ENCODE measurements around the gene ANKRD11.
"Not testable (repeated sequence)": the region's sequence is repeated elsewhere in the genome, so short reads cannot be mapped to it uniquely, and the experiment has no call there.

ANKRD11 gene

DNA sequence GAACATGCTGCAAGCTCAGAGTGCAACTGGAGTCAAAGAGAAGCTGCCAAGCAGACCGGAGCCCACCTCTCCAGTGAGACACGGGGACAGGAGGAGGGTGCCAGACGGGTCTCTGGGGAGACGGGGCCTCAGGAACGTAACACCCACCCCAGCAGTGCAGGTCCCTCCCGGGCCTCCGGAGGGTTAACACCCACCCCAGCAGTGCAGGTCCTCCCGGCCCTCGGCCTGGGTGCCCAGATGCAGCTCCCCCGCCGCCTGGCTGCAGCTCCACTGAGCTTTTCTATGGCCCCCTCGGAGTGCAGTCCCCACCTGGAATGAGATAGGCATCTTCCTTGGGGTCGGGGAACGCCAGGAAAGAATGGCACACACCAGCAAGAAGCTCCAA is 182.9 kb downstream of the ANKRD11 start:
- DNase-seq, result no peak

DNA sequence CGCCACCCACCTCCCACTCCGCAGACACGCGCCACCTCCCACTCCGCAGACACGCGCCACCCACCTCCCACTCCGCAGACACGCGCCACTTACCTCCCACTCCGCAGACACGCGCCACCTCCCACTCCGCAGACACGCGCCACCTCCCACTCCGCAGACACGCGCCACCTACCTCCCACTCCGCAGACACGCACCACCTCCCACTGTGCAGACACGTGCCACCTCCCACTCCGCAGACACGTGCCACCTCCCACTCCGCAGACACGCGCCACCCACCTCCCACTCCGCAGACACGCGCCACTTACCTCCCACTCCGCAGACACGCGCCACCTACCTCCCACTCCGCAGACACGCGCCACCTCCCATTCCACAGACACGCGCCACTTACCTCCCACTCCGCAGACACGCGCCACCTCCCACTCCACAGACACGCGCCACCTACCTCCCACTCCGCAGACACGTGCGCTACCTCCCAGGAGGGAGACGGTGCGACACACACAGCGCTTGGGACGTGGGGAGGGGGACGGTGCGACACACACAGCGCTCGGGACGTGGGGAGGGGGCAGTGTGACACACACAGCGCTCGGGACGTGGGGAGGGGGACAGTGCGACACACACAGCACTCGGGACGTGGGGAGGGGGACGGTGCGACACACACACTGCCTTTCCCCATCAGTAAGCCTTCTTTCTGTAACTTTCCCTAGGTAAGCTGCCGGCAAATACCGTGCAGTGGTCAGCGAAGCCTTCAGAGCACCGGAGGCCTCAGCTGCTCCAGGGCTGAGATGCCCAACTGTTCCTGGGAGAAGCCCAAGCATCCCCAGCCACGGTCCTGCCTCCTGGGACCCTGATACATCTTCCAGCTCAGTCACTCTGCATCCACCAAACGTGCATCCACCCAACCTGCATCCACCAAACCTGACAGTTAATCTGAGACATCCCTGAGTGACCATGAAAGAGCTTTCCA is 183.6 kb downstream of the ANKRD11 start:
- DNase-seq, result not testable (repeated sequence)

DNA sequence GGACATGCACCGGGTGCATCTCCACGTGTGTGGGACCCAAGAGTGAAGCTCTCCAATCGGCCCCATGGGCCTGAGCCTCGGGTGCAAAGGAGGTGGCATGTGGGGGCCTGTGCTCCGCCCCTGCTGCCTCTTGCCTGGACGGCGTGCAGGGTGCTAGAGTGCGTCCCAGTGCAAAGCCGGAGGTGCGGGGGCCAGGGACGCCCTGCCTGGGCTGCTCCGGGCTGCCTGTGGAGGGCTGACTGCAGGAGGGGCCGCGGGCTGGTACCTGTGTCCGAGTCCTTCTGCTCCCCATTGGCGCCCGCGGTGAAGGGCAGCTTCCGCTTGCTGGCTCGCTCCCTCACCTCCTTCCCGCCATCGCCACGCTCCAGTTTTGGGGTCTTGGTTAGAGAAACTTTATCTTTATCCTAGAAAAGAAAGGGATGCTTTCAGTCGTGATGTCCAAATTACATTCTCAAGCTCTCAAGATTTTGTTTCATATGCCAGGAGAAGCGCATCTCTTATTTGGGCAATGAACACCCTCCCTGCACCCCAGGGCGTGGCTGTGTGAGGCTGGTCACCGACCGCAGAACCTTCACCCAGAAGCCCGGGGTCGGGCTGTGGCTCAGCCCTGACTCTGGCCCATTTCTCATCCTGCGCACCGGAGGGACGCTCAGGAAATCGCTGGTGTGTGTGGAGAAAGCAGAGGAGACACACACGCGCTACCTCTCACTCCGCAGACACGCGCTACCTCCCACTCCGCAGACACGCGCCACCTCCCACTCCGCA is 185.2 kb downstream of the ANKRD11 start:
- no peak for DNase-seq

DNA sequence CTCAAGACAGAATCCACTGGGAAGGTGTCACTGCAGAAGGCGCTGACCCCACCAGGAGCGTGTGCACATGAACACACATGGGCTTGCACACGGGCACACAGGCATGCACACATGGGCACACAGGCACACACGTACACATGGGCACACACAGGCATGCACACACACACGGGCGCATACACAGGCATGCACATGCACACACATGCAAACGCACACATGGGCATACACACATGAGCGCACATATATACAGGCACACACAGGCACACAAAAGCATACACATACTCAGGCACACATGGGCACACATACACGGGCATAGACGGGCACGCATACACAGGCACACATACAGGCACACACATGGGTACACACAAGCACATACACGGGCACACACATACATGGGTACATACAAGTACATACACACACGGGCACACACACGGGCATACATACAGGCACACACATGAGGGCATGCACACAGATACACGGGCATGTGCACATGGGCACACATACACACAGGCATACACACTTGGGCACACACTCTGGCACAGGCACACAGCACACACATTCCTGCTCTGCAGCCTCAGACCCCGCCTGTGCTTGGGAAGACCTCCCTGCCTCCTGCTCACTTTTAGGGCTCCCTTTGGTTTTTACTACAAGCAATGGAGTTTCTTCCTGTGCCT is 186.0 kb downstream of the ANKRD11 start:
- no peak for DNase-seq

DNA sequence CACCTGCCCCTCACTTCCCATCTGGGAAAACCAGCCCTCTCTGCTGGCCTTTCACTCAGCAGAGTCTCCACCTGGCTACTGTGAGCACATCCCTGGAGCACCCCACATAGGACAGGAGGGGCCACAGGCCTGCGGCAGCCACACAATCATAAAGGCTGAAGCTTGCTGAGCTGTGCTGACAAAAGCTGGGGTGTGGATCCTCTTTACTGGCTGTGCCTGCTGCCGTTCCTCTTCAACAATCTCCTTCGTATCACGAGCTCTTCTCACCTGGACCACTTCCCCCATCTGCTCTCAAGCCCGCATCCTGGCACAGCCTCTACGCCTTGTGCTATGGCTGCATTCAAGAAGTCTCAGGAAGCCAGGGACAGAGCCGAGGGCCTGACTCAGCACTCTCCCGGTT is 186.7 kb downstream of the ANKRD11 start:
- no peak for DNase-seq

DNA sequence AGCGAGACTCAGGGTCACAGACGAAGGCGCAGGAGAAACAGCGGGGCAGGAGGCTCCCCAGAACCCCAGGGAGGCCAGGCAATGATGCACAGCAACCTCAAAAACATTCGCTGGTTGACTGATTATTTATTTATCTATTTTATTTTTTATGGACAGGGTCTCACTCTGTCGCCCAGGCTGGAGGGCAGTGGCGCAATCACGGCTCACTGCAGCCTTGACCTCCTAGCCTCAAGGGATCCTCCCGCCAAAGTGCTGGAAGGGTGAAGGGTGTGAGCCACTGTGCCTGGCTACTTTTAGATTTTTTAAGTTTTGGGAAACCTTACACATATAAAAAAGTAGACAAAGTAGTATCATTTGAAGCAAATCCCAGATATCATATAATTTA is 189.4 kb downstream of the ANKRD11 start:
- DNase-seq, result no peak

DNA sequence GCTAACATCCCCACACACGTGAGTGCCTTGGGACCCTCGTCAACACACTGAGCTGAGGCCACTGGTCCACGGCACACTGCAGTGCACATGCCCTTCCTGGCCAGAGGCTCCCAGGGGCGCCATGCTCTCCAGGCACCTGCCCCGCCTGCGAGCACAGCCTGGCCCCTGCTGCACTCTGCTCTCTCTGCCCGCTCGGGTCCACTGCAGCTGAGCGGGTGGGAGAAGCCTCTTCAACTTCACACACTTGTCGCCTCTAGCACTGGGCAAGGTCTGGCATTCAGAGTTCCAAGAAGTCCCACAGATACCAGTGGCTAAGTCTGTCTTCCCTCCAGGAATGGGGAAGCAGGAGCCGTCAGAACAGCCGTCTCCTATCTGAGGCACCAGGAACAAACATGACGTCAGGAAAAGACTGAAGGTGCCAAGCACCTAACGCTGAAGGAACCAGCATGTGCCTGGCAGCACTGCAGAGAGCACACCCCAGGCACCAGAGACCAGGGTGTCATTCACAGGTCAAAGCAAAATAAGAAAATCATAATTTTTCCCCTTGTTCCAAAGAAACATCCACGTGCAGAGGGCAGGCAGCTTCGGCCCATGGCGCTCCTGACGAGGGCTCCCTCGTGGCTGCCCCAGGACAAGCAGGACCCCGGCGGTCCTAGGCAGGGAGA is 189.9 kb downstream of the ANKRD11 start:
- DNase-seq, result no peak

DNA sequence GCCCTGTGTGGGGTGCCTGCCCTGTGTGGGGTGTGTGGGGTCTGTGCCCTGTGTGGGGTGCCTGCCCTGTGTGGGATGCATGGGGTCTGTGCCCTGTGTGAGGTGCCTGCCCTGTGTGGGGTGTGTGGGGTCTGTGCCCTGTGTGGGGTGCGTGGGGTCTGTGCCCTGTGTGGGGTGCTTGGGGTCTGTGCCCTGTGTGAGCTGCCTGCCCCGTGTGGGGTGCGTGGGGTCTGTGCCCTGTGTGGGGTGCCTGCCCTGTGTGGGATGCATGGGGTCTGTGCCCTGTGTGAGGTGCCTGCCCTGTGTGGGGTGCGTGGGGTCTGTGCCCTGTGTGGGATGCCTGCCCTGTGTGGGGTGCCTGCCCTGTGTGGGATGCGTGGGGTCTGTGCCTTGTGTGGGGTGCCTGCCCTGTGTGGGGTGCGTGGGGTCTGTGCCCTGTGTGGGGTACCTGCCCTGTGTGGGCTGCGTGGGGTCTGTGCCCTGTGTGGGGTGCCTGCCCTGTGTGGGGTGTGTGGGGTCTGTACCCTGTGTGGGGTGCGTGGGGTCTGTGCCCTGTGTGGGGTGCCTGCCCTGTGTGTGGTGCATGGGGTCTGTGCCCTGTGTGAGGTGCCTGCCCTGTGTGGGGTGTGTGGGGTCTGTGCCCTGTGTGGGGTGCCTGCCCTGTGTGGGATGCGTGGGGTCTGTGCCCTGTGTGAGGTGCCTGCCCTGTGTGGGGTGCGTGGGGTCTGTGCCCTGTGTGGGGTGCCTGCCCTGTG is 190.8 kb downstream of the ANKRD11 start:
- DNase-seq, result not testable (repeated sequence)

DNA sequence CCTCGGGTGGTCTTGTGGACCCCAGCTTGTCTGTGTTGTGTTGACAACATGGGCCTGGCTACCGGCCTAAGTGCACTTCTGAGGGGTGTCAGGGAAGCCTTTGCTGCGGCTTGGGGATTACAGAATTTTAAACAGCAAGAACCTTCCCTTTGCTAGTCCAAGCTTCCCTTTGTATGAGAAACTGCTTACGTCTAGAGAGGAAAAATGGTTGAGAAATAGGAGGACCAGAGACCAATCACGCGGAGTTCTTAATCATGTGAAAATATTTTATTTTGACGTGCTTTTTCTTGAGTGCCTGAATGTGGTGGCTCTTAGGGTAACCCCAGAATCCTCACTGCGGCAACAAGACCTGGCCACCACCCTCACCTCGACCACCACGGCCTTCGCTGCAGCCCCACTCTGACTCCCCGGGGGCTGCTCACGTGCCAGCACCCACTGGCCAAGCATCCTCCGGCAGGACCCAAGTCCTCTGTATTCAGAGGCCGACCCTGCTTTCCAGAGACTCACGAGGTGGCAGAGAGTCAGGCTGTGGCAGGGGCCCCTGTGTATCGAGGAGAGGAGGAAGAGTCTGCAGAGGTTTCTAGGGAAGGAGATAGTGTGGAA is 191.6 kb downstream of the ANKRD11 start:
- DNase-seq, result no peak

DNA sequence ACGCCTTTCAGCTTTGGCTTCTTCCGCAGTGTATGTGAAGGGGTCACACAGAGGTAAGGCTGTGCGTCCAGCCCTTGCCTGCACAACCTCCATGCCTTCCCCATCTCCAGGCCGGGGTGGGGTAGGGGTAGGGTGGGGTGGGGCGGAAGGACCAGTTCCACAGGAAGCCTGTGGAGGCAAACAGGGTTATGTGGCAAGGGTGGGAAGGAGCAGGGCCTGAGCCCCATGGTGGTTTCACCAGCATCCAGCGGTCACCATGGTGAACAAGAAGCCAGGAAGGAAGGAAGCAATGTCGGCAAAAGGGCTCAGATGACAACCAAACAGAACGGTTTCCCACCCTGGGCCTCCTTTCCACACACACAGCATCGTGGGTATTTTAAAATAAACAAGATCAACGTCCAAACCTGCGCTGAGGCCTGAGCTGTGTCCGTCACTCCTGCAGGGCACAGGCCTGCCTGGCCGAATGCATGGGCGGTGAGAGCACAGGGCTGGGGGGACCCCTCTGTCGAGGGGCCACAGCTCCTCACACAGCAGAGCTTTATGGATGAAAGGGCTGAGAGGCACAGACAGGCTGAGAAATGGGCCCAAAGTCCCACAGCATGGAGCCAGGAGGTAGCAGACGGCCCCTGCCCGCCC is 192.3 kb downstream of the ANKRD11 start:
- DNase-seq, result no peak

DNA sequence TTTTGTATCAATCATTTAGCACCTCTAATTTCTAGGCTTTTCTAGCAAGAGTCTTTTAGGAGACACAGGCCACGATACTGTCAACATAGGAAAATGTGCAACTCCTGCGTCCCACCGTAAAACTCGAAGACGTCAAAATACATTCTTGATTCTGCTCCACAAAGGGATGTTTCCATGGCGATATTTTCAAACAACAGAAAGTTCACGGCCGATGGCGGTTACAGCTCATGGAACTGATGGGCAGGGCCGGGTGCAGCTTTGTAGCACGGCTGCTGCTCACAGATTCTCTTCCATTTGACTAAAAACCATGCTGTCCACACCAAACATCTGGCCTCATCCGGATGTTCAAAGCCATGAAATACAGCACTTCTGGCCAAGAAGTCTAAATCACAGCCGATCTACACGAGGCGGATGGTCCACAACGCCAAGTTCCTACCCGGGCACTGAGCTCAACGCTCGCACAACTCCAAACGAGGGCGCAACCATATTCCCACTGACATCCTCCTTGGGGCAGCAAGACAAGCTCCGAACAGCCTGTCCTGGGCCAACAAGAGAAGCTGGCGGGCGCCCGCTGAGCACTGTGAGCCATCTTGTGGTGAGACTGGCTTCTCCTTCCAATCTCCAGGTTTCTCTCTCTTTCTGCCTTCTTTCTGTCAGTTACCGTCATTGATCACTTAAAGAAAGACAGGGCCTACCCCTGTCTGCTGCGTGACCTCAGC is 193.0 kb downstream of the ANKRD11 start:
- no peak for DNase-seq

DNA sequence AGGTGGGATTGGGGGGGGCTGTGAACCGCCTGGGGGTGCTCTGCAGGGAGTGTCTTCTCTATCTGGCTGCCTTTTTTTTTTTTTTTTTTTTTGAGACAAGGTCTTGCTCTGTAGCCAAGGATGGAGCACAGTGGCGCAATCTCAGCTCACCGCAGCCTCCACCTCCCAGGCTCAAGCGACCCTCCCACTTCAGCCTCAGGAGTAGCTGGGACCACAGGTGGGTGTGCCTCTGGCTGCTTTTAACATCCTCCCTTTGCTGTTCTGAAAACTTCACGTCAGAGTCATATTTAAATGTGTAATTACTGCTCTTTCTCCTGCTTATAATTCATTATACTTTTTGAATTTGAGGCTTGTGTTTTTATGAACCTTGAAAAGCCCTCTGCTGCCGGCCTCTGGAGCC is 194.4 kb downstream of the ANKRD11 start:
- DNase-seq, result no peak

DNA sequence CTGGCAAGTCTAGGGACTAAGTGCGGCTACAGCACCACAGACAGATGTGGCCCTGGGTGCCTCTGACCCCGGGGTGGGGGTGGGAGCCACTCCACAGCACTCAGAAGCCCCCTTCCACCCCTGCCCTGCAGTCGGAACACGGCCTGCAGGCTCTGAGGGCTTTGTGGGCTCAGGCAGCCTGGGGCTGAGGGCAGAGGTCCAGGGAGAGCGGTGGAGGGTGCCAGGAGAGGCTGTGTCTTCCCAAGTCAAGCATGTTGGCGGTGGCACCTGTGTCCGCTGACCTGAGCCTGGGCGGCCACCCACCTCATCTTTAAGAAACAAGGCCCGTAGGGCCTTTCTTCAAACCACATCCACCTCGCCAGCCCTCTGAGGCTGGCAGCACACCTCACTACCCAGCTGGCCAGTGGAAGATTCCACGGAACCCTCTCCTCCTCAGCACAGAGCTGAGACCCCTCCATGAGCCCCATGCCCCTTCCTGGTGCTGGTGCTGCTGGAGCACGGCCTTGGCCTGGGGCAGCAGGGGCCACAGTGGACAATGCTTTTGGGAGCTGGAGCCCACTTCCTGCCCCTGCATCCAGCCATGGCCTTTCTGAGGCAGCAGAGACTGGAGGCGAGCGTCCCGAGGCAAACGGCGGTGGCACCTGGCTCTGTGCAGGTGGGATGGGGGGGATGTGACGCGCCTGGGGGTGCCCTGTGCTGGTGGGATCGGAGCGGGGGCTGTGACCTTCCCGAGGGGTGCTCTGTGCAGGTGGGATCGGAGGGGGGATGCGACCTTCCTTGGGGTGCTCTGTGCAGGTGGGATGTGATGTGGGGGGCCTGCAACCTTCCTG is 195.1 kb downstream of the ANKRD11 start:
- no peak for DNase-seq

DNA sequence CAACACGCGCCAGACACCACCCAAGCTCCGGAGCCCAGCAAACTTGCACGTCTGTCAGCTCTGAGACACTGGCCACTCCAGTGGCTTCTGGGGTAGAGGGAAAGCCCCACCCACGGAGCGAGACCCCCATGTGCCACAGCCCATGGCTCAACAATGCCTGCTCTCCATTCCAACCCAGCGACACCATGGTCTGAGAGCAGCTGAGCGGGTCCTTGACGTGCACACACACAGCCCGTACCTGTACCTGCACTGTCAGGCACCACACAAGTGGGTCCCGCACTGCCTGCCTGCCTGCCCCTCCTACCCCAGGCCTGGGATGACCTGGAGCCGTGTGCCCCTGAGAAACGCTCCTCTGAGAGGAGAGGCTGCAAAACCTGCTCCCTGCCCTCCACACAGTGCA is 195.9 kb downstream of the ANKRD11 start:
- no peak for DNase-seq

DNA sequence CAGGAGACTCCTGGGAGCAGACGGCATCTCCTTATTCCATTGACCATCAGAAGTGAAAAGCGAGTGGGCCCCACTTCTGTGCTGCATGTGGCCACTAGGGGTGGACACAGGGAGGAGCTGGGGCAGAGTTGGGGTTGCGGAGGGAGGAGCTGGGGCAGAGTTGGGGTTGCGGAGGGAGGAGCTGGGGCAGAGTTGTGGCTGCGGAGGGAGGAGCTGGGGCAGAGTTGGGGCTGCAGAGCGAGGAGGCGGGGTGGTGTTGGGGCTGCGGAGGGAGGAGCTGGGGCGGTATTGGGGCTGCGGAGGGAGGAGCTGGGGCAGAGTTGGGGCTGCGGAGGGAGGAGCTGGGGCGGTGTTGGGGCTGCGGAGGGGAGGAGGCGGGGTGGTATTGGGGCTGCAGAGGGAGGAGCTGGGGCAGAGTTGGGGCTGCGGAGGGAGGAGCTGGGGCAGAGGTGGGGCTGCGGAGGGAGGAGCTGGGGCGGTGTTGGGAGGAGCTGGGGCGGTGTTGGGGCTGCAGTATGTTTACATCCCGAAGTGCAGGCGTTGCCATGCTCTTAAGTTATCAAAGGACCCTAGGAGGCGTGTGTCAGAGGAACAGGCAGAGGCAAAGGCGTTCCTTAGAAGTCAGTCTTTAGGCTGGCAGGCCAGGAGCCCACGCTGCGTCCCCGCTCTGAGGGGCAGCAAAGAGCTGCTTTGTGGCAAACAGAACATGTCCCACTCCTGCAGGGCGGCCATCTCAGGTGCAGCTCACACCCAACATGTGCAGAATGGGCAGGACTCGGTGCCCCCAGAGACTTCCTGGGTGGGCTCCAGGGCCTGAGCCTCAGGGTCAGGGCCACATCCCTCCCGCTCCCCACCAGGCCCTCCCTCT is 196.9 kb downstream of the ANKRD11 start:
- DNase-seq, result no peak

DNA sequence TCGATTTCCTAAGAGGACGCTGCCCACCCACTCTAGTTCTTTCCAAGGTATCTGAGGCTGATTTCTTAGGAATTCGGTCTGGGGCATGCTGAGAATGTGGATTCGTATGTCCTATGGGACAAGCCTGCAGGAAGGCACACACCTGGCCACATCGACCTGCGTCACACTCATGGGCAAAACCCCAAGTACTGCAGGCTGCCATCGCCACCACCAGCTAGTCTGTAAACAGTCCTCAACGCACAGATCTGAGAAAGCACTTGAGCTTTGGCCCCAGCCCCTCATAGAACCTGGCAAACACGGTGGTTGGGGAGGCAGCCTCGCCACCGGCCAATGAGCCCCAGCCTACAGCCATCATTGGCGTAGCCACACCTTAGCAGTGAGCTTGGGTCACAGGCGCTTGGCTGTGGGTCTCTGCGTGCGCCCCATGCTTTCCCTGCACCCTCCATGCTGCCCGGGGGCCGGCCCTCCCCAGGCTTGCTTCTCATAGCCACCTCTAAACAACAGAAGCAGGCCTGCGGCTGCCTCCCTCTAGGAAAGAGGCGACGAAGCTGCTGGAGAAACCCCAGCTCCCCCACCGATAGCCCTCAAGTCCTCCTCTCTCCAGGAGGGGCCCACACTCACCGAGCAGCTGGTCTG is 197.8 kb downstream of the ANKRD11 start:
- DNase-seq, result no peak

DNA sequence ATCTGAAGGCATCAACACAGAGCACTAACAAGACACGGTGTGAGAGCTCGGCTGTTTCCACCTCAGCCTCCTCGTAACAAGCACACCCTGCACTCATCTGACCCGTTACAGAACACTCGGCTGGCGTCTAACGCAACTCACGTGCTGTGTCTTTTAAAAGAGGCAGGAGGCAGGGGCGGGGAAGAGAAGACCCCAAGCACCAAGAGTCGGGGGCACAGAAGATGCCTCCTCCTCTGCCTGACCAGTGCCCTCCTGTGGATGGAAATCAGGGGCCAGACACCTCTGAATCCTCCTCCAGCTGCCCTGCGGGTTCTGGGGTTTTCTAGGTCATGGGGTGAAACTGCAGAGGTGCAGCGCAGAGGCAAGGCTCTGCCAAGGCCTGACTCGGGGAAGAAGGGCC is 198.6 kb downstream of the ANKRD11 start:
- no peak for DNase-seq

DNA sequence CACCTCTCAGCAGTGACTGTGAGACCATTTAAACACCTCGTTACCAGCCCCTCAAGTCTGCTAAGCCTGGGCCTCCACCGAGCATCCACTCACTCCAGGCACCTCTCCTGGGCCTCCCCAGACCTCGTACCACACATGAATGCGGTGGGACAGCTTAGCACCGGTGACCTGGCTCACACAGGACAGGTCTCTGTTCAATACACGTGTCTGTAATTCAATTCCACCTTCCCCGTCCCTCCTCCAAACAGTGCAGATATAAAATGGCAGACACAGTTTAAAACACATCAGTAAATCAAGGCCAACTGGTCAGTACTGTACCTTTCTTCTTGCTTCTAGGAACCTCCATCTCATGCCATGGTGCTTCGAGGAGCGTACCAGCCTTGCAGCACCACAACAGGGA is 199.0 kb downstream of the ANKRD11 start:
- no peak for DNase-seq
